AG04450 (cell line): ENCODE measurements around the gene JUNB. TPM values are rescaled to one million over a fixed set of nuclear protein-coding genes. Genes with fewer than 3 reads are reported as not detected.

Source experiments
- CTCF ChIA-PET: fragments of 300-600, 350-600 bp; formaldehyde crosslinking; extraction: SDS; loops from one replicate; lab custom pipeline; 2022; ENCODE audit warnings: antibody characterized with exemption, inconsistent platforms; lab: Charles Lee
- POLR2A ChIA-PET: fragments of 350-600 bp; formaldehyde crosslinking; extraction: SDS; loops from one replicate; lab custom pipeline; 2021; ENCODE audit warnings: antibody characterized with exemption, inconsistent platforms; lab: Yijun Ruan, JAX
- DNase-seq: peaks from one replicate; pipeline ENCODE4 v3.0.0-alpha.2; 2011; ENCODE audit warnings: low read depth, low spot score
- H3K27ac ChIP-seq: one replicate; pipeline ENCODE4 v1.5.1; 2012; ENCODE audit warnings: low read depth, low read length, control low read depth
- H3K27me3 ChIP-seq: one replicate; pipeline ENCODE4 v1.6.0; 2012; ENCODE audit warnings: low read length; ENCODE audit not compliant: control insufficient read depth, insufficient read depth
- H3K4me3 ChIP-seq: 2 replicates; pipeline ENCODE4 v1.5.1; 2011; ENCODE audit warnings: mild to moderate bottlenecking, low read depth, low read length, control low read depth
- H3K9me3 ChIP-seq: 2 replicates; pipeline ENCODE4 v1.5.1; 2012; ENCODE audit warnings: low read length; ENCODE audit not compliant: control insufficient read depth, insufficient read depth
- CTCF ChIP-seq: IDR thresholded peaks from 2 replicates; pipeline ENCODE4 v1.5.1; 2011; ENCODE audit warnings: low read depth, low read length, control low read depth, inconsistent platforms
- polyA plus RNA-seq: library from polyadenylated mRNA; depleted of rRNA; stranded (reverse); fragments of >200 nt; gene quantifications from 2 replicates; pipeline ENCODE4 v1.2.3, GENCODE V29; 2011

The JUNB gene
- polyA plus RNA-seq, 1 experiment = 24.1 TPM

- no peak for DNase-seq
Observed at GRCh38 chr19:12750851-12751250, 40.4 kb upstream of the JUNB start.

DNA sequence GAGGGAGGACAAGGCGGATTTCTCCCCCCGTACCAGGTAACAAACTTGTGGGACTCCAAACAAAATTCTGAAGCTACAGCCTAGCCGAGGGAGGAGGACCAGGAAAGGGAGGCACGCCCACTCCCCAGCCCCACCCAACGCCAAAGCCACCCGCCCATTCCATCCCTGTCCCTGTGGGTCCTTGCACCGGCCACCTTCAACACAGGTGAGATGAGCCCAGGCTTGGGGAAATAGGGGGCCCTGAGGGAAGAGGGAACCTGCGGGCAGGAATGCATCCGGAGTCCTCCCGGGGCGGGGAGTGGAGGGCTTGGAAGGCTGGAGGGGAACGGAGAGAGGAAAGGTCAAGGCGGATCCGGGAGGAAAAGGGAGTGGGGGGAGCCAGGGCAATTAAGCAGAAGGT lies 39.7 kb upstream of the JUNB start, which contains the start of gene BEST2:
Gene BEST2, plus strand, starts transcription at position 157 of the 400 bp plus-strand sequence. CDS start 802 bp downstream, outside the sequence.
- H3K4me3 ChIP-seq = no peak within 1 kb of the TSS
- peaks cover 12% of the 10 kb centered on the region for H3K27me3 ChIP-seq
- H3K9me3 ChIP-seq = peaks cover 13% of the 10 kb centered on the region
- DNase-seq = no peak
- no peak within 1 kb of the TSS for H3K27ac ChIP-seq
- ChIA-PET CTCF (interaction anchor here (2.2 kb wide), 1 partner anchor 14 kb away, joined by 9 read pairs; no protein-coding TSS in a partner anchor), POLR2A (no interaction called here)
- no peak for TF ChIP-seq CTCF

More at GRCh38 chr19:12750851-12751250, 40.4 kb upstream of the JUNB start:
- TF ChIP-seq CTCF = no peak
- no peak overlapping the region for H3K27ac ChIP-seq
- no peak overlapping the region for H3K4me3 ChIP-seq
- H3K9me3 ChIP-seq = peaks cover 13% of the 10 kb centered on the region
- peaks cover 12% of the 10 kb centered on the region for H3K27me3 ChIP-seq
- ChIA-PET POLR2A (no interaction called here), CTCF (interaction anchor here (2.2 kb wide), 1 partner anchor 9 kb away, joined by 11 read pairs; no protein-coding TSS in a partner anchor)

GRCh38 chr19:12752056-12752781 lies 39.1 kb upstream of the JUNB start:
- POLR2A ChIA-PET = no interaction called here
- TF ChIP-seq CTCF = no peak
- Histone ChIP-seq H3K27ac (no peak overlapping the region), H3K4me3 (no peak overlapping the region), H3K27me3 (peaks cover 12% of the 10 kb centered on the region), H3K9me3 (peaks cover 9% of the 10 kb centered on the region)
- no peak for DNase-seq
- CTCF ChIA-PET = interaction anchor here (1.1 to 2.2 kb wide), 2 partner anchors 8 to 14 kb away, joined by 6 to 9 read pairs; no protein-coding TSS in a partner anchor

- no peak for TF ChIP-seq CTCF
- no peak overlapping the region for H3K27ac ChIP-seq
- POLR2A ChIA-PET = no interaction called here
Observed at GRCh38 chr19:12754465-12755196, 36.7 kb upstream of the JUNB start.

More at GRCh38 chr19:12754465-12755196, 36.7 kb upstream of the JUNB start:
- H3K9me3 ChIP-seq = no peaks in the 10 kb centered on the region; the same call in 1 of the 2 replicates
- CTCF ChIA-PET = interaction anchor here (0.6 to 5.1 kb wide), 5 partner anchors 11 to 92 kb away, joined by 3 to 52 read pairs (median 6); no protein-coding TSS in a partner anchor
- H3K27me3 ChIP-seq = peaks cover 12% of the 10 kb centered on the region
- no peak for DNase-seq
- no peak overlapping the region for H3K4me3 ChIP-seq
